Neural crest cell (in vitro differentiated cells): ENCODE measurements around the gene GALNT9. TPM values are rescaled to one million over a fixed set of nuclear protein-coding genes. Genes with fewer than 3 reads are reported as not detected.

Source experiments
- DNase-seq: peaks from one replicate; pipeline ENCODE4 v3.0.0; 2021; ENCODE audit warnings: low read depth, mixed read lengths, low spot score
- H3K27ac Mint-ChIP-seq: one replicate; pipeline ENCODE4 v1.8.0; 2021; ENCODE audit warnings: mild to moderate bottlenecking, mixed read lengths; ENCODE audit not compliant: unreplicated experiment
- H3K27me3 Mint-ChIP-seq: 2 replicates; pipeline ENCODE4 v1.8.0; 2021; ENCODE audit warnings: low read depth, mild to moderate bottlenecking, mixed read lengths
- H3K36me3 Mint-ChIP-seq: 2 replicates; pipeline ENCODE4 v1.8.0; 2021; ENCODE audit warnings: low read depth, mild to moderate bottlenecking, mixed read lengths
- H3K4me1 Mint-ChIP-seq: 2 replicates; pipeline ENCODE4 v1.8.0; 2021; ENCODE audit warnings: mixed read lengths
- H3K4me3 Mint-ChIP-seq: one replicate; pipeline ENCODE4 v1.8.0; 2021; ENCODE audit warnings: mild to moderate bottlenecking, mixed read lengths
- H3K9me3 Mint-ChIP-seq: 2 replicates; pipeline ENCODE4 v1.8.0; 2021; ENCODE audit warnings: mixed read lengths
- total RNA-seq: library from RNA; stranded (reverse); gene quantifications from 2 replicates; pipeline ENCODE4 v1.2.1, GENCODE V29; 2021
- TF ChIP-seq, protein P1 (sequence below): fragments of 200-600 bp; sonication (generic); conservative IDR thresholded peaks from 2 replicates; pipeline ENCODE4 v1.5.0; 2021; ENCODE audit warnings: antibody characterized with exemption, mild to moderate bottlenecking

Gene GALNT9
- total RNA-seq, 1 donor from 2014 or later, result 1.3 TPM

- Mint-ChIP-seq H3K4me3 (no peak overlapping the region), H3K4me1 (peaks cover 3% of the 10 kb centered on the region), H3K27me3 (peaks cover 10% of the 10 kb centered on the region), H3K27ac (no peak overlapping the region), H3K36me3 (no peaks in the 10 kb centered on the region), H3K9me3 (no peaks in the 10 kb centered on the region)
- TF ChIP-seq, protein P1, sequence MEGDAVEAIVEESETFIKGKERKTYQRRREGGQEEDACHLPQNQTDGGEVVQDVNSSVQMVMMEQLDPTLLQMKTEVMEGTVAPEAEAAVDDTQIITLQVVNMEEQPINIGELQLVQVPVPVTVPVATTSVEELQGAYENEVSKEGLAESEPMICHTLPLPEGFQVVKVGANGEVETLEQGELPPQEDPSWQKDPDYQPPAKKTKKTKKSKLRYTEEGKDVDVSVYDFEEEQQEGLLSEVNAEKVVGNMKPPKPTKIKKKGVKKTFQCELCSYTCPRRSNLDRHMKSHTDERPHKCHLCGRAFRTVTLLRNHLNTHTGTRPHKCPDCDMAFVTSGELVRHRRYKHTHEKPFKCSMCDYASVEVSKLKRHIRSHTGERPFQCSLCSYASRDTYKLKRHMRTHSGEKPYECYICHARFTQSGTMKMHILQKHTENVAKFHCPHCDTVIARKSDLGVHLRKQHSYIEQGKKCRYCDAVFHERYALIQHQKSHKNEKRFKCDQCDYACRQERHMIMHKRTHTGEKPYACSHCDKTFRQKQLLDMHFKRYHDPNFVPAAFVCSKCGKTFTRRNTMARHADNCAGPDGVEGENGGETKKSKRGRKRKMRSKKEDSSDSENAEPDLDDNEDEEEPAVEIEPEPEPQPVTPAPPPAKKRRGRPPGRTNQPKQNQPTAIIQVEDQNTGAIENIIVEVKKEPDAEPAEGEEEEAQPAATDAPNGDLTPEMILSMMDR, result no peak
- DNase-seq, result no peak
These were observed 25.0 kb upstream of the GALNT9 start for GRCh38 chr12:132354211-132354981.

- TF ChIP-seq, protein P1, result no peak
- no peak for DNase-seq
- Mint-ChIP-seq H3K27me3 (peaks cover 10% of the 10 kb centered on the region), H3K9me3 (no peaks in the 10 kb centered on the region), H3K4me3 (no peak overlapping the region), H3K4me1 (peaks cover 3% of the 10 kb centered on the region), H3K27ac (no peak overlapping the region), H3K36me3 (no peaks in the 10 kb centered on the region)
These were observed 24.4 kb upstream of the GALNT9 start for GRCh38 chr12:132353811-132354210.

- Mint-ChIP-seq H3K4me1 (peaks cover 3% of the 10 kb centered on the region), H3K27me3 (peaks cover 10% of the 10 kb centered on the region), H3K27ac (no peak overlapping the region), H3K4me3 (no peak overlapping the region), H3K36me3 (no peaks in the 10 kb centered on the region), H3K9me3 (no peaks in the 10 kb centered on the region)
- DNase-seq, result no peak
- TF ChIP-seq, protein P1, result no peak
These were observed 23.8 kb upstream of the GALNT9 start for GRCh38 chr12:132352896-132353800.

GRCh38 chr12:132351751-132352495 lies 22.5 kb upstream of the GALNT9 start:
- DNase-seq, result no peak
- H3K4me3 Mint-ChIP-seq, result no peak overlapping the region
- H3K4me1 Mint-ChIP-seq, result peaks cover 3% of the 10 kb centered on the region
- peaks cover 4% of the 10 kb centered on the region for H3K27me3 Mint-ChIP-seq
- H3K36me3 Mint-ChIP-seq, result no peaks in the 10 kb centered on the region
- TF ChIP-seq, protein P1, result no peak
- no peaks in the 10 kb centered on the region for H3K9me3 Mint-ChIP-seq
- H3K27ac Mint-ChIP-seq, result no peak overlapping the region

- H3K9me3 Mint-ChIP-seq, result no peaks in the 10 kb centered on the region
- DNase-seq, result no peak
- H3K27me3 Mint-ChIP-seq, result no peaks in the 10 kb centered on the region
- no peak overlapping the region for H3K4me3 Mint-ChIP-seq
- no peaks in the 10 kb centered on the region for H3K36me3 Mint-ChIP-seq
- no peak overlapping the region for H3K27ac Mint-ChIP-seq
- TF ChIP-seq, protein P1, result no peak
- H3K4me1 Mint-ChIP-seq, result peaks cover 10% of the 10 kb centered on the region
These were observed 20.2 kb upstream of the GALNT9 start for GRCh38 chr12:132349501-132350131.
